H9 (cell line): Measurements from ENCODE around the gene TEX52. TPM values are rescaled to one million over a fixed set of nuclear protein-coding genes. Genes with fewer than 3 reads are reported as not detected.

Experiments
- DNase-seq: peaks from one replicate; pipeline ENCODE4 v3.0.0-alpha.2; 2017
- H2AFZ ChIP-seq: one replicate; pipeline ENCODE4 v1.6.1; 2013; ENCODE audit warnings: mild to moderate bottlenecking, low read length, control low read depth, moderate library complexity
- H2AK5ac ChIP-seq: 2 replicates; pipeline ENCODE4 v1.6.1; 2013; ENCODE audit warnings: low read length, control low read depth, mixed read lengths; ENCODE audit not compliant: insufficient read length
- H2BK120ac ChIP-seq: one replicate; pipeline ENCODE4 v1.6.1; 2013; ENCODE audit warnings: low read depth, mild to moderate bottlenecking, low read length, control low read depth, inconsistent platforms; ENCODE audit not compliant: poor library complexity, severe bottlenecking
- H2BK12ac ChIP-seq: 2 replicates; pipeline ENCODE4 v1.6.1; 2013; ENCODE audit warnings: low read length, control low read depth, mixed read lengths, low read depth; ENCODE audit not compliant: insufficient read length
- H2BK15ac ChIP-seq: 2 replicates; pipeline ENCODE4 v1.6.1; 2013; ENCODE audit warnings: low read depth, low read length, control low read depth
- H2BK20ac ChIP-seq: one replicate; pipeline ENCODE4 v1.6.1; 2013; ENCODE audit warnings: low read depth, mild to moderate bottlenecking, low read length, control low read depth, inconsistent platforms; ENCODE audit not compliant: poor library complexity, severe bottlenecking
- H2BK5ac ChIP-seq: 2 replicates; pipeline ENCODE4 v1.6.1; 2013; ENCODE audit warnings: low read length, control low read depth, mixed read lengths; ENCODE audit not compliant: insufficient read length
- H3K14ac ChIP-seq: 2 replicates; pipeline ENCODE4 v1.6.1; 2013; ENCODE audit warnings: low read length, control low read depth; ENCODE audit not compliant: insufficient read depth
- H3K18ac ChIP-seq: 2 replicates; pipeline ENCODE4 v1.6.1; 2013; ENCODE audit warnings: low read depth, mild to moderate bottlenecking, mixed read lengths, low read length, control low read depth; ENCODE audit not compliant: insufficient read length
- H3K23ac ChIP-seq: 2 replicates; pipeline ENCODE4 v1.6.1; 2013; ENCODE audit warnings: low read length, control low read depth, mixed read lengths, low read depth; ENCODE audit not compliant: insufficient read length
- H3K23me2 ChIP-seq: 2 replicates; pipeline ENCODE4 v1.6.1; 2013; ENCODE audit warnings: low read depth, mild to moderate bottlenecking, mixed read lengths, low read length, control low read depth; ENCODE audit not compliant: insufficient read length, poor library complexity, severe bottlenecking
- H3K27ac ChIP-seq: 2 replicates; pipeline ENCODE4 v1.5.1; 2013; ENCODE audit warnings: low read length, control low read depth, mixed read lengths, low read depth; ENCODE audit not compliant: insufficient read length
- H3K27me3 ChIP-seq: 2 replicates; pipeline ENCODE4 v1.6.1; 2013; ENCODE audit warnings: low read length, control low read depth, inconsistent platforms; ENCODE audit not compliant: insufficient read depth
- H3K4ac ChIP-seq: 2 replicates; pipeline ENCODE4 v1.6.1; 2013; ENCODE audit warnings: low read depth, mild to moderate bottlenecking, control low read depth, inconsistent platforms, low read length, moderate library complexity
- H3K4me1 ChIP-seq: 2 replicates; pipeline ENCODE4 v1.6.1; 2013; ENCODE audit warnings: low read length, control low read depth, inconsistent platforms; ENCODE audit not compliant: insufficient read depth
- H3K4me2 ChIP-seq: 2 replicates; pipeline ENCODE4 v1.6.1; 2013; ENCODE audit warnings: low read length, control low read depth, mixed read lengths; ENCODE audit not compliant: insufficient read length, insufficient read depth
- H3K56ac ChIP-seq: 2 replicates; pipeline ENCODE4 v1.6.1; 2013; ENCODE audit warnings: low read depth, mild to moderate bottlenecking, mixed read lengths, low read length, control low read depth; ENCODE audit not compliant: insufficient read length
- H3K79me1 ChIP-seq: 2 replicates; pipeline ENCODE4 v1.6.1; 2013; ENCODE audit warnings: low read depth, mild to moderate bottlenecking, moderate library complexity, low read length, control low read depth, inconsistent platforms; ENCODE audit not compliant: insufficient read depth, poor library complexity, severe bottlenecking
- H3K79me2 ChIP-seq: 2 replicates; pipeline ENCODE4 v1.6.1; 2013; ENCODE audit warnings: low read length, control low read depth, inconsistent platforms; ENCODE audit not compliant: insufficient read depth
- H3K9ac ChIP-seq: 2 replicates; pipeline ENCODE4 v1.6.1; 2013; ENCODE audit warnings: low read length, control low read depth, mixed read lengths; ENCODE audit not compliant: insufficient read length; ENCODE audit errors: extremely low read depth
- H3K9me3 ChIP-seq: one replicate; pipeline ENCODE4 v1.6.1; 2013; ENCODE audit warnings: low read depth, low read length, inconsistent platforms; ENCODE audit not compliant: control insufficient read depth
- H3T11ph ChIP-seq: one replicate; pipeline ENCODE4 v1.6.1; 2013; ENCODE audit warnings: mild to moderate bottlenecking, low read length, control low read depth, inconsistent platforms
- H4K20me1 ChIP-seq: one replicate; pipeline ENCODE4 v1.6.1; 2013; ENCODE audit not compliant: control insufficient read depth, insufficient read length, insufficient read depth
- H4K5ac ChIP-seq: 2 replicates; pipeline ENCODE4 v1.6.1; 2013; ENCODE audit warnings: low read depth, mild to moderate bottlenecking, mixed read lengths, low read length, control low read depth; ENCODE audit not compliant: insufficient read length
- H4K8ac ChIP-seq: replicated peaks from 2 replicates; pipeline ENCODE4 v1.6.1; 2013; ENCODE audit warnings: low read length, control low read depth, mixed read lengths, low read depth; ENCODE audit not compliant: insufficient read length
- H4K91ac ChIP-seq: 2 replicates; pipeline ENCODE4 v1.6.1; 2013; ENCODE audit warnings: low read depth, mild to moderate bottlenecking, moderate library complexity, mixed read lengths, low read length, control low read depth; ENCODE audit not compliant: insufficient read length
- H3K27ac Mint-ChIP-seq, 3 experiments: 2 replicates in 2 of 3; 3 replicates in 1 of 3; pipeline ENCODE4 v1.8.0; 2020 to 2021; ENCODE audit warnings: mixed read lengths in 3 of 3, mild to moderate bottlenecking in 1 of 3, moderate library complexity in 1 of 3
- H3K27me3 Mint-ChIP-seq: 2 replicates; pipeline ENCODE4 v1.8.0; 2021; ENCODE audit warnings: low read depth, mild to moderate bottlenecking, moderate library complexity, mixed read lengths
- H3K36me3 Mint-ChIP-seq, 3 experiments: 2 replicates in 2 of 3; 3 replicates in 1 of 3; pipeline ENCODE4 v1.8.0; 2020 to 2021; ENCODE audit warnings: low read depth in 3 of 3, mixed read lengths in 3 of 3; ENCODE audit not compliant: insufficient read depth in 1 of 3
- H3K4me1 Mint-ChIP-seq, 2 experiments: 2 replicates each; pipeline ENCODE4 v1.8.0; 2020; ENCODE audit warnings: mixed read lengths in 2 of 2
- H3K4me3 Mint-ChIP-seq, 2 experiments: 2 replicates in 1 of 2; 3 replicates in 1 of 2; pipeline ENCODE4 v1.8.0; 2020 to 2021; ENCODE audit warnings: mild to moderate bottlenecking in 2 of 2, mixed read lengths in 2 of 2, moderate library complexity in 1 of 2
- H3K9me3 Mint-ChIP-seq, 2 experiments: 2 replicates in 1 of 2; 3 replicates in 1 of 2; pipeline ENCODE4 v1.8.0; 2020; ENCODE audit warnings: mild to moderate bottlenecking in 2 of 2, mixed read lengths in 2 of 2, moderate library complexity in 1 of 2
- WGBS: extraction: QIAGEN DNeasy Blood & Tissue Kit; methylation state at CpG from one replicate; pipeline ENCODE4 v1.1.7; 2013; ENCODE audit warnings: missing lambda C conversion rate, low lambda C conversion rate, mixed read lengths; ENCODE audit not compliant: insufficient read length; ENCODE audit errors: extremely low coverage; 5-methylcytosine and 5-hydroxymethylcytosine counted together
- total RNA-seq: library from RNA; stranded (reverse); gene quantifications from 2 replicates; pipeline ENCODE4 v1.2.1, GENCODE V29; 2021
- TF ChIP-seq, protein P1 (sequence below): fragments of 200-600 bp; sonication (generic); conservative IDR thresholded peaks from 3 replicates; pipeline ENCODE4 v1.8.0; 2021; ENCODE audit warnings: antibody characterized with exemption, mild to moderate bottlenecking

The TEX52 gene
- total RNA-seq, 1 experiment from 2014 or later = 0.20 TPM

GRCh38 chr12:2895511-2895910 is 38.7 kb upstream of the TEX52 start:
- H3T11ph ChIP-seq = no peak overlapping the region

More at GRCh38 chr12:2895511-2895910, 38.7 kb upstream of the TEX52 start:
- no peak overlapping the region for H2BK15ac ChIP-seq
- Mint-ChIP-seq H3K27me3 (0 out of 2 replicates have a peak, but pooled peaks cover 3% of the 10 kb centered on the region), H3K9me3 (no peaks in the 10 kb centered on the region), H3K4me3 (no peak overlapping the region), H3K27ac (no peak overlapping the region), H3K36me3 (peaks cover 1 to 3% (median 3%) of the 10 kb centered on the region in 3 experiments; a peak in 3 of 7 replicates), H3K4me1 (peaks cover 3 to 9% of the 10 kb centered on the region in 2 experiments; a peak in 3 of 4 replicates)
- H3K4me2 ChIP-seq = no peak overlapping the region
- no peaks in the 10 kb centered on the region for H3K4me1 ChIP-seq
- no peak overlapping the region for H2AFZ ChIP-seq
- no peak overlapping the region for H4K91ac ChIP-seq
- H2BK12ac ChIP-seq = no peak overlapping the region
- H3K79me1 ChIP-seq = peaks cover 2% of the 10 kb centered on the region
- H4K20me1 ChIP-seq = no peaks in the 10 kb centered on the region
- H3K18ac ChIP-seq = no peak overlapping the region
- no peak overlapping the region for H2BK20ac ChIP-seq
- no peak overlapping the region for H2AK5ac ChIP-seq
- H3K4ac ChIP-seq = no peak overlapping the region
- 0 out of 2 replicates have a peak, but pooled peaks cover 1% of the 10 kb centered on the region for H3K79me2 ChIP-seq
- no peak overlapping the region for H3K23ac ChIP-seq
- H2BK5ac ChIP-seq = no peak overlapping the region
- H4K8ac ChIP-seq = no peak overlapping the region
- no peak overlapping the region for H2BK120ac ChIP-seq
- no peaks in the 10 kb centered on the region for H3K23me2 ChIP-seq
- H3K56ac ChIP-seq = no peak overlapping the region
- no peak overlapping the region for H4K5ac ChIP-seq
- WGBS = no CpG with 5 or more reads among the region's 2 CpGs
- H3K9ac ChIP-seq = no peak overlapping the region
- TF ChIP-seq, protein P1, sequence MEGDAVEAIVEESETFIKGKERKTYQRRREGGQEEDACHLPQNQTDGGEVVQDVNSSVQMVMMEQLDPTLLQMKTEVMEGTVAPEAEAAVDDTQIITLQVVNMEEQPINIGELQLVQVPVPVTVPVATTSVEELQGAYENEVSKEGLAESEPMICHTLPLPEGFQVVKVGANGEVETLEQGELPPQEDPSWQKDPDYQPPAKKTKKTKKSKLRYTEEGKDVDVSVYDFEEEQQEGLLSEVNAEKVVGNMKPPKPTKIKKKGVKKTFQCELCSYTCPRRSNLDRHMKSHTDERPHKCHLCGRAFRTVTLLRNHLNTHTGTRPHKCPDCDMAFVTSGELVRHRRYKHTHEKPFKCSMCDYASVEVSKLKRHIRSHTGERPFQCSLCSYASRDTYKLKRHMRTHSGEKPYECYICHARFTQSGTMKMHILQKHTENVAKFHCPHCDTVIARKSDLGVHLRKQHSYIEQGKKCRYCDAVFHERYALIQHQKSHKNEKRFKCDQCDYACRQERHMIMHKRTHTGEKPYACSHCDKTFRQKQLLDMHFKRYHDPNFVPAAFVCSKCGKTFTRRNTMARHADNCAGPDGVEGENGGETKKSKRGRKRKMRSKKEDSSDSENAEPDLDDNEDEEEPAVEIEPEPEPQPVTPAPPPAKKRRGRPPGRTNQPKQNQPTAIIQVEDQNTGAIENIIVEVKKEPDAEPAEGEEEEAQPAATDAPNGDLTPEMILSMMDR = no peak
- no peak for DNase-seq
- no peak overlapping the region for H3K27ac ChIP-seq
- H3K14ac ChIP-seq = no peak overlapping the region
- no peaks in the 10 kb centered on the region for H3K9me3 ChIP-seq
- no peaks in the 10 kb centered on the region for H3K27me3 ChIP-seq
